K562 (cell line): ENCODE data around the gene VAMP8. TPM values are rescaled to one million over a fixed set of nuclear protein-coding genes. Genes with fewer than 3 reads are reported as not detected.

Source experiments
- CHCHD3 ChIP-seq: fragments of 250-450 bp; sonication (Bioruptor Pico); IDR thresholded peaks from 2 replicates; pipeline ENCODE4 v2.1.2; 2022; ENCODE audit warnings: mild to moderate bottlenecking
- HEY1 ChIP-seq: fragments of 250-450 bp; sonication (Bioruptor Pico); IDR thresholded peaks from 2 replicates; pipeline ENCODE4 v1.5.0; 2020; ENCODE audit warnings: mild to moderate bottlenecking, moderate library complexity, borderline replicate concordance
- HMGXB4 ChIP-seq: sonication (generic); formaldehyde crosslinking; IDR thresholded peaks from 2 replicates; pipeline ENCODE4 v1.8.1; 2023; ENCODE audit warnings: mild to moderate bottlenecking, missing genetic modification reagents
- SIN3B ChIP-seq: fragments of 450-650 bp; IDR thresholded peaks from 2 replicates; pipeline ENCODE4 v1.6.1; 2017; ENCODE audit warnings: low read depth, mild to moderate bottlenecking, moderate library complexity
- ZBTB26 ChIP-seq: fragments of 450-650 bp; formaldehyde crosslinking; IDR thresholded peaks from 2 replicates; pipeline ENCODE4 v1.4.0; 2022; ENCODE audit warnings: missing genetic modification characterization
- ZBTB40 ChIP-seq, 2 experiments: fragments of 450-650 bp in 1 of 2; sonication (generic) in 1 of 2; formaldehyde crosslinking in 1 of 2; IDR thresholded peaks; 2 replicates each; pipeline versions ENCODE4 v1.7.1 to v1.9.0; 2016 to 2022; ENCODE audit warnings: inconsistent platforms in 1 of 2, mild to moderate bottlenecking in 1 of 2, missing genetic modification reagents in 1 of 2
- ZFP91 ChIP-seq: sonication (generic); formaldehyde crosslinking; IDR thresholded peaks from 2 replicates; pipeline ENCODE4 v1.8.0; 2022; ENCODE audit warnings: mild to moderate bottlenecking, missing genetic modification reagents
- polyA plus RNA-seq, 8 experiments: library from polyadenylated mRNA; depleted of rRNA in 4 of 8; stranded (reverse) in 5 of 8; unstranded in 3 of 8; fragments of >200 nt; fragmentation: Nextera tagmentation in 2 of 8; fragmentation: Illumina TruSeq in 1 of 8; extraction: Ambion mirVana in 2 of 8; extraction: Trizol in 1 of 8; gene quantifications; 2 replicates each; pipeline versions ENCODE4 v1.2.1 to v1.2.3, GENCODE V29; 2011 to 2014; ENCODE audit warnings: inconsistent platforms in 1 of 8, missing spikeins in 1 of 8
- total RNA-seq, 7 experiments: library from RNA; depleted of rRNA in 6 of 7; stranded (reverse); fragments of >200 nt in 6 of 7; fragmentation: Illumina TruSeq in 2 of 7; extraction: Trizol in 2 of 7; gene quantifications; 2 replicates each; pipeline versions ENCODE4 v1.2.1 to v1.2.3, GENCODE V29; 2011 to 2021; ENCODE audit warnings: low replicate concordance in 1 of 7

The VAMP8 gene
- total and polyA plus RNA-seq, 9 of the 15 experiments (the other 6 are each of a cell fraction or from before 2014, with no cell fraction given) = 107 to 571 (median 248) TPM

- TF ChIP-seq HMGXB4 (no peak), ZBTB26 (CRISPR knock-in tag) (no peak), ZBTB40 (IDR thresholded peaks at IDR 0.05) (peak; percentile 96), ZBTB40 (CRISPR knock-in tag; IDR thresholded peaks at IDR 0.05) (no peak), ZFP91 (CRISPR knock-in tag) (0 out of 2 replicates have a peak, but pooled peaks have one; percentile 28), HEY1 (no peak), CHCHD3 (CRISPR knock-in tag) (0 out of 2 replicates have a peak, but pooled peaks have one; percentile 1), SIN3B (peak; percentile 64; the same call in 1 of the 2 replicates)
These were observed 34.6 kb downstream of the VAMP8 start, which contains the start of gene C2orf68 (continued) for GRCh38 chr2:85611705-85612587.
